ENCODE data around the gene AFMID. TPM values are rescaled to one million over a fixed set of nuclear protein-coding genes. Genes with fewer than 3 reads are reported as not detected.
"Not testable (repeated sequence)": the region's sequence is repeated elsewhere in the genome, so short reads cannot be mapped to it uniquely, and the experiment has no call there.

Gene AFMID
- total RNA-seq, 1 donor from 2014 or later = 27.7 TPM

DNA sequence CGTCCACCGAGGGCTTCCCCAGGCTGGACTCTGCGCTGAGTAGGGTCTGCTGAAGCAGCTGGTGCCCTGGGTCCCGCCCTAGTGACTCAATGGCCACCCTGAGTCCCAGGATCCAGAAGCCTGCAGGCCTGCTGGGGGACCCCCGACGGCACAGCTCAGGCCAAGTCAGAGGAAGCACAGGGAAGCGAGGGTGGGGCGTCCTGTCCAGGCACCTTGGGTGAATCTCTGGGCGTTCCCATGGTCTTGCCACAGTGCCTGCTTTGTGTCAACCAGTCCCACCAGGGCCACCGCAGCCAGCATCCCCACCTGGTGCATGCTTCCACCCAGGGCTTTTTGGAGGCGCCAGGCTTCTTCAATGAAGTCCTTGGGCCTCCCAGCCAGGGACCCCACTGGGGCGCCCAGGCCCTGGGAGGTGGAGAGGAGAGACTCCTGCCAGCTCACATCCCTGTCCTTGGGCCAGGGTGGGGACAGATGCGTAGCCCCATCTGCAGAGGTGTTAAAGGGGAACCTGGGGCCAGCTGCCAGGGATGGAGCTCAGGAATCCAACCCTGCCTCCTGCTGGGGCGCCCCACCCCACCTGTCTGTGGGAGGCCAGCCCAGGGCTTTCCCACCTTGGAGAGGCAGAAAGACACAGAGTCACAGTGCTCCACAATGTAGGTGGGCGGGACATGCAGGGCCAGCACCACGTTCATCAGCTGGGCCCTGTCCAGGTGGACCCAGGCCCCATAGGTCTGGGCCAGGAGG, 62.1 kb downstream of the AFMID start:
- intact Hi-C loops (cut with micrococcal nuclease) = no loop called here
- Mint-ChIP-seq H3K9me3 (peaks cover 4% of the 10 kb centered on the region), H3K27ac (peak overlapping the region; percentile 40), H3K4me1 (ENCODE audit: low read depth) (peaks cover 29% of the 10 kb centered on the region), H3K4me3 (no peak overlapping the region), H3K36me3 (ENCODE audit: low read depth) (peaks cover 2% of the 10 kb centered on the region), H3K27me3 (ENCODE audit: insufficient read depth) (no peaks in the 10 kb centered on the region)
- no peak for DNase-seq (ENCODE audit: low spot score)

DNA sequence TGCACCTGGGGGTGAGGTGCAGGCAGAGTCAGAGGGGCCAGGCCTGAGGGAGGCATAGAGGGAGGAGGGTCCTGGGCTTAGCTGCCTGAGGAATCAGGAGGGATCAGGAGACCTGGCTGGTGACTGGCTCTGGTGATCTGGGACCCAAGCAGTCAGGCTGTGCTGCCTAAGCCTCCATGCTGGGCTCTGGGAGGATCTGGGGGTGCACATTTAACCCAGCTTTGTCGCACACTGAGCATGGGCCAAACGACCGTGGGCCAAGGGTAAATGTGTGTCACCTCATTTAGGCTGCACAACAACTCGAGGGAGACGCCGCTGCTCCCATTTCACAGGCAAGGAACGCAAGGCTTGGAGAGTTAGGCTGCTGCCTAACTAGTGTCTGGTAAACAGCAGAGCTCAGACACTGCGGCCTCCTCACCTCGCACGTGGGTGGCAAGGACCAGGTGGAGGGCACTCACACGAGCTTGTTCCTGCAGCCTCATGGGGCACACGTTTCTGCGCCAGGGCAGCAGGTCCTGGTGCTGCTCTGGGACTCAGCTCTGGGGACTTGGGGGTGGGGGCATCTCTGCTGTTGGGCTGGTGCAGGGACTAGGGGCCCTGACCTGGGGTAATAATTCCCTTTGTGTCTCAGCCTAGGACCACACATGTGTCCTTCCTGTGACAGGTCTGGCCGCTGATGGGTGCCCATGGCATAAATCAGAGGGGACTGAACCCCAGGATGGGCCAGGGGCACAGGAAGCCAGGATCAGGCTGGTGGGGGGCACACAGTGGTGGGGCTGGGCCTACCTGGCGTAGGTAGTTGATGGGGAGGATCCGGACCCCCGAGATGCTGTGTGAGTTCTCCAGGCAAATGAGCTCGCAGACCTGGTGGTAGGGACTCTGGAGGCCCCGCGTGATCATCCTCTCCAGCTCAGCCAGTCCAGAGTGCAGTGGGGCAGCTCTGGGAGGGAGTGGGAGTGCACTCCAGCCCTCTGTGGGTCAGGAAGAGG, 63.0 kb downstream of the AFMID start:
- intact Hi-C loops (cut with micrococcal nuclease) = loop anchor here (2.0 to 5.0 kb wide), 4 partner anchors 63 to 293 kb away; partner anchors contain the start of genes AFMID, TK1, TMC8 and TNRC6C
- H3K4me3 Mint-ChIP-seq = peak overlapping the region; percentile 26
- H3K4me1 Mint-ChIP-seq (ENCODE audit: low read depth) = peaks cover 36% of the 10 kb centered on the region
- no peak for DNase-seq (ENCODE audit: low spot score)
- H3K36me3 Mint-ChIP-seq (ENCODE audit: low read depth) = peaks cover 3% of the 10 kb centered on the region
- H3K9me3 Mint-ChIP-seq = peaks cover 4% of the 10 kb centered on the region
- no peaks in the 10 kb centered on the region for H3K27me3 Mint-ChIP-seq (ENCODE audit: insufficient read depth)
- H3K27ac Mint-ChIP-seq = peak overlapping the region; percentile 40

DNA sequence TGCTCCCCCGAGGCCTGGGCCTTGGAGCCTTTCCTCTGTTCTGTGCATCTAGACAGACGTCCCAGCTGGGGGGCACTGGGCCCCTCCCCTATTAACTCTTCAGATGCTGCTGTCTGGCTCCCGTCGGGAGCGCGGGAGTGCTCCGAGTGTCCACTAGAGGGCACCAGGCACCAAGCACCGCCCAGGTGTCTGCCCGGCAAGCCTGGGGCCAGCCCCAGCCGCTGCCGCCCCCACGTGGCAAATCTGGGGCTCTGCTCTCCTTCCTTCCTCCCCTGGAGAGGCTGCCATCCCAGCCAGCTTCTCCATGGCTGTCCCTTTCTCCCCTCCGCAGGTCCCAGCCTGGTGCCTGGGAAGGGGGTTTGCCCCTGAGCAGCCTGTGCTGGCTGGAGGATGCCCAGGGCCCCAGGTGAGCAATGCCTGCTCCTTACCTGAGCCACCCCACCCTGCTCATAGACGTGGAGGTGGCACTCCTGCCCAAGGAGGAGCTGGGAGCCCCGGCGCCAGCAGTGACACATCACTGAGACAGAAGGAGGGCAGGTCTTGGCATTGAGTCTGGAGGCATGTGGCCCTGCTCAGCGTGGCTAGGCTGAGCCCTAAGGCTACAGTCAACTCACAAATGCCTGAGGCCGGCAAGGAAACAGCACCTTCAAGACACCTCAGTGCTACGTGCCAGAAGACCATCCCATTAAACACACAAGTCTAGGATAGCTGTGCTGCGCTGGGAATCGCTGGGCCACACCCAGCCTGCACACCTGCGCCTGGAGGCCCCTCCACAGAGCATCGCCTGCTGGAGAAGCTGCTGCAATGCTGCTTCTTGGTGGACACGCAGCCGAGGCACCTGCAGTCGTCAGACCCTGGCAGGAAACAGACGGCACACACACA, 64.0 kb downstream of the AFMID start:
- H3K9me3 Mint-ChIP-seq = no peaks in the 10 kb centered on the region
- peaks cover 46% of the 10 kb centered on the region for H3K4me1 Mint-ChIP-seq (ENCODE audit: low read depth)
- peaks cover 2% of the 10 kb centered on the region for H3K36me3 Mint-ChIP-seq (ENCODE audit: low read depth)
- intact Hi-C loops (cut with micrococcal nuclease) = loop anchor here (1.0 to 5.0 kb wide), 8 partner anchors 64 to 294 kb away; partner anchors contain the start of genes AFMID, TK1, TMC8 and TNRC6C
- H3K27ac Mint-ChIP-seq = peak overlapping the region; percentile 74
- DNase-seq (ENCODE audit: low spot score) = peak; percentile 80
- no peaks in the 10 kb centered on the region for H3K27me3 Mint-ChIP-seq (ENCODE audit: insufficient read depth)
- peak overlapping the region; percentile 81 for H3K4me3 Mint-ChIP-seq

GRCh38 chr17:78251773-78252103, 64.6 kb downstream of the AFMID start:
- no peaks in the 10 kb centered on the region for H3K27me3 Mint-ChIP-seq (ENCODE audit: insufficient read depth)
- peak overlapping the region; percentile 81 for H3K4me3 Mint-ChIP-seq
- peaks cover 53% of the 10 kb centered on the region for H3K4me1 Mint-ChIP-seq (ENCODE audit: low read depth)
- intact Hi-C loops (cut with micrococcal nuclease) = loop anchor here (1.0 to 5.0 kb wide), 8 partner anchors 63 to 294 kb away; partner anchors contain the start of genes AFMID, TK1, TMC8 and TNRC6C
- peaks cover 2% of the 10 kb centered on the region for H3K36me3 Mint-ChIP-seq (ENCODE audit: low read depth)
- H3K9me3 Mint-ChIP-seq = no peaks in the 10 kb centered on the region
- no peak for DNase-seq (ENCODE audit: low spot score)
- peak overlapping the region; percentile 74 for H3K27ac Mint-ChIP-seq

GRCh38 chr17:78252111-78252634, 65.0 kb downstream of the AFMID start:
- peaks cover 56% of the 10 kb centered on the region for H3K4me1 Mint-ChIP-seq (ENCODE audit: low read depth)

DNA sequence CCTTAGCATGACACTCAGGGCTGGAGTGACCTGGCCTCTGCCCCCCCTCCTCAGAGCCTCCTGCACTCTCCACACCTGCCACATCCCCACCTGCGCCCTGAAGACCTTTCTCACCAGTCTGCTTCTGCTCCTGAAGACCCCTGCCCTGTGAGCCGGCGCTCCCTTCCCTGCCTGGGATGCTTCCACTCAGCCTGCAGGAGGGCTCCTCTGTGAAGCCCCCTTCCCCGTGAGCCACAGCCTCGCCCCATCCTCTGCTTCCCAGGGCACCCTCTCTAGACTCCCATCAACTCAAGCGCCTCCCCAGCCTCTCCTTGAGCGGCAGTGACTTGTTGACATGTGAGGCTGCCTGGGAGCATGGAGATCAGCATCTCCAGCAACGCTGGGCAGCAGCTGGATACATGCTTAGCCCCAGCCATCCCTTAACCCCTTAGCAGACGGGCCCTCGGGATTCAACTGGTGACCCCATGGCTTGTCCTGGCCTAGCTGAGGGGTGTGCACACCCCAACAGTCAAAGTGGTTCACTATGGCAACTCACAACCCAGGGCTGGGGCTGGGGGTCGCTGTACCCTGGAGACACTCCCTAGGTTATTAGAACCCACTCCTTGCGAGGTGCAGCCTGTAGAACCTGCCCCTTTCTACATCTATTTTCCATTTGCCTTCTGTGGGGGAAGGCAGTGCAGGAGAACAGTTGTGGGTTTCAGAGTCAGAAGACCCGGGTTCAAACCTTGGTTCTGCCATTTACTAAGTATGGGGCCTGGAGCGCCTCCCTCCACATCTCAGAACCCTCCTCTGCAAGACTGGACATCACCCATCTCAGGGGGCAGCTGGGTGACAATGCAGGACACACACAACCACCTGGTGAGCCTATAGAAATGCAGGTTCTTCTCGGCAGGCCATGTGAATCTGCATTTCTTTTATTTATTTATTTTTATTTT, 65.8 kb downstream of the AFMID start:
- Mint-ChIP-seq H3K27me3 (ENCODE audit: insufficient read depth) (no peaks in the 10 kb centered on the region), H3K36me3 (ENCODE audit: low read depth) (peaks cover 2% of the 10 kb centered on the region), H3K27ac (peak overlapping the region; percentile 84), H3K9me3 (no peaks in the 10 kb centered on the region), H3K4me3 (peak overlapping the region; percentile 81), H3K4me1 (ENCODE audit: low read depth) (peaks cover 64% of the 10 kb centered on the region)
- intact Hi-C loops (cut with micrococcal nuclease) = loop anchor here (5.0 kb wide), 2 partner anchors 121 to 296 kb away; partner anchors contain the start of genes TMC8 and TNRC6C
- DNase-seq (ENCODE audit: low spot score) = no peak

More at GRCh38 chr17:78252111-78252634, 65.0 kb downstream of the AFMID start:
- DNase-seq (ENCODE audit: low spot score) = peak; percentile 69
- intact Hi-C loops (cut with micrococcal nuclease) = loop anchor here (5.0 kb wide), 2 partner anchors 120 to 295 kb away; partner anchors contain the start of genes TMC8 and TNRC6C
- H3K4me3 Mint-ChIP-seq = peak overlapping the region; percentile 81
- peaks cover 2% of the 10 kb centered on the region for H3K36me3 Mint-ChIP-seq (ENCODE audit: low read depth)
- H3K27me3 Mint-ChIP-seq (ENCODE audit: insufficient read depth) = no peaks in the 10 kb centered on the region
- peak overlapping the region; percentile 84 for H3K27ac Mint-ChIP-seq
- no peaks in the 10 kb centered on the region for H3K9me3 Mint-ChIP-seq

DNA sequence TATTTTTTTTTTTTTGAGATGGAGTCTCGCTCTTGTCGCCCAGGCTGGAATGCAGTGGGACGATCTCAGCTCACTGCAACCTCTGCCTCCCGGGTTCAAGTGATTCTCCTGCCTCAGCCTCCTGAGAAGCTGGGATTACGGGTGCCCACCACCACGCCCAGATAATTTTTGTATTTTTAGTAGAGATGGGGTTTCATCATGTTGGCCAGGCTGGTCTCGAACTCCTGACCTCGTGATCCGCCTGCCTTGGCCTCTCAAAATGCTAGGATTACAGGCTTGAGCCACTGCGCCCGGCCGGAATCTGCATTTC, 66.4 kb downstream of the AFMID start:
- intact Hi-C loops (cut with micrococcal nuclease) = loop anchor here (5.0 kb wide), 2 partner anchors 121 to 296 kb away; partner anchors contain the start of genes TMC8 and TNRC6C
- not testable (repeated sequence) for DNase-seq (ENCODE audit: low spot score); H3K9me3 Mint-ChIP-seq; H3K27me3 Mint-ChIP-seq (ENCODE audit: insufficient read depth); H3K36me3 Mint-ChIP-seq (ENCODE audit: low read depth)
- peak overlapping the region; percentile 75 for H3K4me3 Mint-ChIP-seq
- peak overlapping the region; percentile 79 for H3K27ac Mint-ChIP-seq
- peaks cover 67% of the 10 kb centered on the region for H3K4me1 Mint-ChIP-seq (ENCODE audit: low read depth)

- H3K27ac Mint-ChIP-seq = peak overlapping the region; percentile 92
- H3K9me3 Mint-ChIP-seq = no peaks in the 10 kb centered on the region
- peak overlapping the region; percentile 75 for H3K4me3 Mint-ChIP-seq
- intact Hi-C loops (cut with micrococcal nuclease) = loop anchor here (1.0 to 5.0 kb wide), 4 partner anchors 40 to 297 kb away; partner anchors contain the start of genes BIRC5, SOCS3, TMC8 and TNRC6C
- peaks cover 2% of the 10 kb centered on the region for H3K36me3 Mint-ChIP-seq (ENCODE audit: low read depth)
- H3K4me1 Mint-ChIP-seq (ENCODE audit: low read depth) = peaks cover 67% of the 10 kb centered on the region
- no peaks in the 10 kb centered on the region for H3K27me3 Mint-ChIP-seq (ENCODE audit: insufficient read depth)
- DNase-seq (ENCODE audit: low spot score) = peak; percentile 77
These were observed 66.9 kb downstream of the AFMID start for GRCh38 chr17:78253946-78254672.

DNA sequence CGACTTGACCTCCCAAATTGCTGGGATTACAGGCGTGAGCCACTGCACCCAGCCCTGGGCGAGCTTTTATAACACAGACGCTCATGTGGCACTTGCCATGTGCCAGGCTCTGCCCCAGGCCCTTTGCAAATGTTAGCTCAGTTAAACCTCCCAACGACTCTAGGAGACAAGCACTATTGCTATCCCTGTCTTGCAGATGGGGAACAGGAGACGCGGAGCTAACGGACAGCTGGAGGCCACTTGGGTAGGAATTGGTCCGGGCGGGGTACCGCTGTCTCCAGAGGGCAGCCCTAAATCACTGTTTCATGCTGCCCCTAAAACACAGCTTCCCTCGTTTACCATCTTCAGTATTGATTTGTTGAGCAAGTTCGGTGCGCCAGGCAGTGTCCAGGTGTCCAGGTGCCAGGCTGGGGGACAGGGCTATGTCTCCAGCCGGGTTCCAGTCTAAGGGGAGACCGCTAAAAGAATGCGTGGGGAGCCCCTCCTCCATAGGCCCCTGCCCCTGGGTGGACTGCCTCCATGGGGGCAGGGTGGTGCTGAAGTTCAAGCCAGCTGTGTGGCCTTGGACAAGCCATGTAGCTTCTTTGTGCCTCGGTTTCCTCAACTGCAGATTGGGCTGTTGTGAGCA, 68.0 kb downstream of the AFMID start:
- H3K4me1 Mint-ChIP-seq (ENCODE audit: low read depth) = peaks cover 78% of the 10 kb centered on the region
- H3K27me3 Mint-ChIP-seq (ENCODE audit: insufficient read depth) = no peaks in the 10 kb centered on the region
- H3K4me3 Mint-ChIP-seq = peak overlapping the region; percentile 65
- peaks cover 2% of the 10 kb centered on the region for H3K36me3 Mint-ChIP-seq (ENCODE audit: low read depth)
- H3K27ac Mint-ChIP-seq = peak overlapping the region; percentile 80
- DNase-seq (ENCODE audit: low spot score) = no peak
- intact Hi-C loops (cut with micrococcal nuclease) = loop anchor here (5.0 kb wide), 1 partner anchor 752 kb away; the partner anchor contains the start of gene CANT1
- no peaks in the 10 kb centered on the region for H3K9me3 Mint-ChIP-seq

GRCh38 chr17:78255953-78256706, 69.0 kb downstream of the AFMID start:
- Mint-ChIP-seq H3K4me1 (ENCODE audit: low read depth) (peaks cover 77% of the 10 kb centered on the region), H3K36me3 (ENCODE audit: low read depth) (peaks cover 2% of the 10 kb centered on the region), H3K27me3 (ENCODE audit: insufficient read depth) (no peaks in the 10 kb centered on the region), H3K9me3 (no peaks in the 10 kb centered on the region), H3K27ac (peak overlapping the region; percentile 80), H3K4me3 (peak overlapping the region; percentile 65)
- intact Hi-C loops (cut with micrococcal nuclease) = loop anchor here (5.0 kb wide), 1 partner anchor 751 kb away; the partner anchor contains the start of gene CANT1
- DNase-seq (ENCODE audit: low spot score) = no peak

All from activated T-helper 1 cell treated with anti-CD3 and anti-CD28 coated beads, Interleukin-12 subunit alpha, Interleukin-12 subunit beta, Interleukin-2, Interleukin-4 antibody, amounts not matched to agents 30 ng/mL and 10 ng/mL and 1 ng/mL, durations not matched to agents 14 hours and 24 hours and 36 hours (primary cell).